Right ventricle myocardium superior (tissue), 1 donor: Measurements from ENCODE around the gene FBXW12. TPM values are rescaled to one million over a fixed set of nuclear protein-coding genes. Genes with fewer than 3 reads are reported as not detected.
"Not testable (repeated sequence)": the region's sequence is repeated elsewhere in the genome, so short reads cannot be mapped to it uniquely, and the experiment has no call there.

Source experiments
- ATAC-seq: fragments of 200-7000 bp; cut with Tn5 transposase; one replicate; pipeline ENCODE4 v1.9.1; 2020; ENCODE audit warnings: mild to moderate bottlenecking; ENCODE audit not compliant: poor library complexity
- DNase-seq: peaks from one replicate; pipeline ENCODE4 v3.0.0-alpha.2; 2020
- intact Hi-C: fragments of 100-400 bp; cut with DNase I; formaldehyde crosslinking; loops from one replicate; pipeline ENCODE4 v1.11.2; 2022
- total RNA-seq: library from RNA; stranded (reverse); fragmentation: NEBNext Ultra II Directional; extraction: Animal tissue kit (Norgen Biotek cat#: 25700); gene quantifications from one replicate; pipeline ENCODE4 v1.2.1, GENCODE V29; 2021
- donor health status: DM: no; HTN: yes; CAD: no; lungs with severe emphysema.

FBXW12 gene
- total RNA-seq, 1 donor from 2014 or later, result not detected

DNA sequence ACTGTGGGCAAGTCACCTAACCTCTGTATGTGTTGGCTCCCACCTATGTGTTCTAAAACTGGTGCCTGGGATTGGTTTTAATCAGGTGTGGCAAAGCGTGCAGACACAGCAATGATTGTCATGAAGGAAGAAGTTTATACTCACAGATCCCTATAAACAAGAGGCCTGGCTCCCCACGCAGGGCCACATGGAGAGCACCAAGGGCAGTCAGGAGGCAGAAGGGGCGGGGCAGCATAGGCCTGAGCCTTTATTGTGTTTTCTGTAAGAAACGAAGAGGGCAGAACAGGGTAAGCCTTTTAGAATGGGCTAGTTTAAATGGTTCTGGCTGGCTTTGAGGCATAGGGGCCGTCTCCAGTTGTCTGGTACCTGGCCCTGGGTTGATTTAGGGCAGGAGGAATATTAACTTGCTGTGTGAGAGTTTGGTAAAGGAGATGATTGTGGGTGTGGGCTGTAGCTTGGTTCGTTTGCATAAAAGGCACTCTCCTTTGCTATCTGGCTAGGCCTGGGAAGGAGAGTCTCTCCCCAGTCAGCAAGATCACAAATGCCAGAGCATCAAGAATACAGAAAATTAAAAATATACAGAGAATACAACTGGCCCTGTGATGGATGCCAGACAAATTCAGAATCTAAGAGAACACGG, 2.2 kb upstream of the FBXW12 start:
- intact Hi-C loops, result no loop called here
- ATAC-seq (no peak), DNase-seq (no peak)

DNA sequence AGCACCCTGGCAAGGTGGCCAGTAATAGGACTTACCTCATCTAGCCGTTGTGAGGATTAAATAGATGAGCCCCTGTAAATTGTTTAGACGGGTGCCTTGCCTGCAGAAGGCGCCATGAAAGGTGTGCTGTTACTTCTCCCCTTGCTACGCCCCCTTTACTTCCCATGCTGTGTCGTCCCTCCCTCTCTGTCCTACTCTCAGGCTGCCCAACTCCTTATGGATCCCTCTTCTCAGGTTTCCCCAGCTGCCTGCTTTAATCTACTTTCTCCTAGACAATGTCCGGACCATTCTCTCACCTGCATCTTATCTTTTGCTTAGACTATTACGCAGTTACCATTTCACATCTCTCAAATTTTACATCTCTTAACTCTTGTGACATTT, 1.7 kb upstream of the FBXW12 start:
- DNase-seq (no peak), ATAC-seq (no peak)
- intact Hi-C loops, result no loop called here

DNA sequence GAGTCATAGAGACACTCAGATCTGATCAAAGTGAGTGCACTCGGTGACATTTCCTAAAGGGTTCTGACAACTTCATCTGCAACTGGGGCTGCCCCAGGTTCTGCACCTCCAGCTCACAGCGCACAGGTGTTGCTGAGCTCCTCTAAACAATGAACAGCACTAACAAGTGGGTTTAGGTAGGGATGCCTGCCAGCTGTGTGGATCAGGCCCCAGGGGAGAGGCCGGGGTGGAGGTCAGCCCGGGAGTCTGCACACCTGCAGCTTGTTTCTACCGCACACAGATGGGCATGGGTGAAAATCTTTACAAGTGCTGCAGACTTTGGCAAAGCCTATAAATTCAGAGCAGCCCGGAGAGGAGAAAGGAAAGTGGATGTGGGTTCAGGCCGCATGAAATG, 355 bp downstream of the FBXW12 start:
- DNase-seq, result no peak
- no peak for ATAC-seq
- intact Hi-C loops, result no loop called here

- no peak for ATAC-seq
- no peak for DNase-seq
- intact Hi-C loops, result no loop called here
These were observed 930 bp downstream of the FBXW12 start for GRCh38 chr3:48372862-48373435.

- no peak for DNase-seq
- no peak for ATAC-seq
- intact Hi-C loops, result no loop called here
These were observed 15.6 kb downstream of the FBXW12 start for GRCh38 chr3:48387634-48388033.

- ATAC-seq, result no peak
- DNase-seq, result no peak
- intact Hi-C loops, result no loop called here
These were observed 16.9 kb downstream of the FBXW12 start for GRCh38 chr3:48388966-48389365.

GRCh38 chr3:48394391-48394790, 22.4 kb downstream of the FBXW12 start:
- intact Hi-C loops, result no loop called here
- no peak for DNase-seq
- no peak for ATAC-seq

DNA sequence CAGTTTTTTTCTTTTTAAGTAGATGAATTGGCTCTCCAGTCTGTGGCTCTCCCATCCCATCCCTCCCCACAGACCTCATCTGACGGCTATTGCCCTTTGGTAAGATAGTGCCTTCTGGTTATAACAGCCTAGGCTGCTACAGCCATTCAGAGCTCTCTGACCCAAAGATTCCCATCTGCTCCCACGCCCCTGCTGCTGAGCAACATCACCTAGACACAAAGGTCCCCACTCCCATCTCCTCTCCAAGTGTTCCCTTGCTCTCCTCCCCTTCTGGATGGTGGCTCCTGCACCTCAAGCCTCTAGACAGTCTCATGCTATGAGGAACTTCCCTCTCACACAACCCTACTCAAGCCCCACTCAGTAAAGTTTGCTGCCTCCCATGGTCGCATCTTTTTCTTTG, 23.7 kb downstream of the FBXW12 start:
- DNase-seq (no peak), ATAC-seq (no peak)
- intact Hi-C loops, result no loop called here

DNA sequence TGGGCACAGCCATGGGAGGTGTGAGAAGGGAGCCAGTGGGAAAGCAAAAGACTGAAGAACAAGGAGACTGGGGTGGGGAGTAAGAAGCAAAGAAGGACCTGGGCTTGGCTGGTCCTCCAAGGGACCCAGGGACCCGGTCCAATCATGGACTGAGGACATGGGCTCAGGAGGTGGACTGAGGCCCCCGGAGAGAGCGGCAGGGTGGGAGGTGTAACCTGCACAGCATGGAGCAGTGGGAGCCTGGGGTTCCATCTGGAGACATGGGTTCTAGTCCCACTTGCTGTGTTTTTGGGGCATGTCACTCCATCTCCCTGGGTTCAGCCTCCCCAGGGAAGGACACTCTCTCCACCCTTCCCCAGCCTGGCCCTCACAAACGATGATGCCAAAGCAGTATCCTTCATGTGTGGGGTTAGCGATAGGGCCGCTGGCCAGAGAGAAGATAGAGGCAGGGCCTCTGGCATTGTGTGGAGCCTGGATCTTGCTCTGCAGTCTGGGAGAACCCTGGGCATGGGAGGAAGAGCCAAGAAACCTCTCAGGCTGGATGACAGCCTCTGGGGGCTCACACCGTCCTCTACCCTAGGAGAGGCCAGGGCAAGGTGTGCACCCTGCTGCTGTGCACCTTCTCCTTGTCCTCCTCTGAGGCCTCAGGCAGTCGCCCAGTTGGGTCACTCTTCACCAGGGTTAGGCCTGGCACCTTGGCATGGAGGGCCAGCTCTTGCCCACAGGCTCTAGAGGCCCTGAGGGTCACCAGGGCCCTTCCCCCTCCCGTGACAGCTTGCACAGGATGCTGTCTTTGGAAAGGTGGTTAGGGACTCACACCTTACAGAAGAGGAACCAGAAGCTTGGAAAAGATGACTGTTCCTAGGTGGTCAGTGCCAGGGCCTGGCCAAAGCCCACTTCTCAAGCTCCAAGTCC, 26.0 kb downstream of the FBXW12 start:
- ATAC-seq, result no peak
- intact Hi-C loops, result no loop called here
- DNase-seq, result no peak

DNA sequence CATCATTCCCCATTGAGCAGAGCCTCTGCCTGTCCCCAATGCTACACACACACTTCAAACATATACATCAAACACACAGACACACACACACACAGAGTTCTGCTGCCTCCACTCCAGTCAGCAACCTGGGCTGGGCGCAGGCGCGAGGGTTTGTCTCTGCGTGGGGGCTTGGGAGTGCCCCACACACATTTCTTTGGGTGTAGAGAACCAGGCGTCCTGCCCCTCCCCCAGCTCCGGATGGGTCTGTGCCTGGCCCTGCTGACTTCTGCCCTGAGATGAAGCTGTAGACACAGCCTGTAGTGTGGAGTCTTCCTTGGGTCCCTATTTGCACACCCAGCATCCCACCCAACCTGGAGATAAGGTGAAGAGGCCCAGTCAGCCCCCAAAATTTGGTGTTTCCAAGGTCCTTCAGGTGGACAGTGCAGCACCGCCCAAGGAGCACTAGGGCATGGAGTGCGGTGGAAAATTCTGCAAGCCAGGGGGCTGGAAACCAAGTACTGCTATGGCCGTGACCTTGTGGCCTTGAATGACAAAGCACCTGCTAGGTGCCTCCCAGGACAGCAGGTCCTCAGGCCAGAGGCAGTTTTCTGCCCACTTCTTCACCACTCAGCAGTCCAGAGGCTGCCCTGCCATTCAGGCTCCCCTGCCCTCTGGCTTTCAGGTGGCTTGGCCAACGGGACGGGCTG, 26.8 kb downstream of the FBXW12 start:
- DNase-seq (no peak), ATAC-seq (no peak)
- intact Hi-C loops, result no loop called here

DNA sequence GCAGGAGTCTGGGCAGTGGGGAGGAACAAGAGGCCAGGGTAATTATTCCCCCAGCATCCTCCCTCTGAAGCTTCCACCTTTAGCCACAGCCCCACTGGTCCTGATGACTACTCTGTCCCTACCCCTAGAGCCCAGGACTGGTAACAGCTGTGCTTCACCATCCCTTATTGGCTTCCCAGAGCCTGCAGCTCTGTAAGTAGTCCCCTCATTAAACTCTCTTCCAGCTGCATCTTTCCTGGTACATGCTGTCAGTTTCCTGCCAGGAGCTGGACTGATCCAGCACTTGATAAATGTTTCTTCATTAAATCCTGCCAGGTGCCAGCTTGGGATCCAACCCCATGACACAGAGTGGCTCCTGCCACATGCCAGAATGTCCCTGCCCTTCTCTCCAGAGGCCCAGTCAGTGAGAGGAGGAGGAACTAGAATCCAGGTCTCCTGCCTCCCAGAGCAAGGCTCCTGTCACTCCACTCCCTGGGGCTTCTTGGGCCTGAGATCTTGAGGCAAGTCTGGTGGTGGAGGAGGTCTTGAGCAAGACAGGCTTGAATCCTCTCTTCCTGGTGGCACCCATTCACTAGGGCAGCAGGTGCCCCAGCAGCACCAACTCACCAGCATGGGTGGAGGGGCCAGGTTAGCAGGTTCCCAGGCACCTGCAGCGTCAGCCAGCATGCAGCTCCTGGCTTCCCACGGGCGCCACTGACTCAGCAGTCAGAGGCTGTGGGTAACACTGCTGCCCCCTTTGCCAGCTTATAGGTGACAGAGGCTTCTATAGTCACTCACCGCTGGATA, 27.6 kb downstream of the FBXW12 start:
- DNase-seq, result no peak
- intact Hi-C loops, result loop anchor here (2.0 to 5.0 kb wide), 2 partner anchors 37 to 148 kb away; no protein-coding TSS in a partner anchor
- no peak for ATAC-seq

DNA sequence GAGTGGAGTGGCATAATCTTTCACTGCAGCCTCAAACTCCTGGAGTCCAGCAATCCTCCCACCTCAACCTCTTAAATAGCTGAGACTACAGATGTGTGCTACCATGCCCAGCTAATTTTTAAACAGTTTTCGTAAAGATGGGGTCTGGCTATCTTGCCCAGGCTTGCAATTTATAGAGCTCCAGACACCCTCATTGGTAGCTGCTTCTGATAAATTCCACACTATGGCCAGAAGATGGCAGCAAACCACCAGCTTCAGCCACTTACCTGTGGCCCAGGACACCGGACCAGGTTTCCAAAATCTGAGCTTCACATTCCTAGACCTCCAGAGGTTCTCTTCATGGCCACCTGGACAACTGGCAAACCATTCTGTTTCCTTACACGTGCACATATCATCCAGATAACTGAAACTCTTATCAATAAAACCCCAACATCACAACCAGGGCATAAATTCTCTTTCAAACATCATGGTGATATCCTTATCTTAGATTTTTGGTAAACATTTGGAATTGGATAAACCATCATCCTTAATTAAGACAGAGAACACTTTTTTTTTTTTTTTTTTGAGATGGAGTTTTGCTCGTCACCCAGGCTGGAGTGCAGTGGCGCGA, 28.9 kb downstream of the FBXW12 start:
- intact Hi-C loops, result loop anchor here (2.0 to 5.0 kb wide), 2 partner anchors 36 to 146 kb away; no protein-coding TSS in a partner anchor
- peak; percentile 77 for ATAC-seq
- no peak for DNase-seq

- intact Hi-C loops, result loop anchor here (2.0 to 5.0 kb wide), 2 partner anchors 35 to 146 kb away; no protein-coding TSS in a partner anchor
- not testable (repeated sequence) for DNase-seq, ATAC-seq
These were observed 29.4 kb downstream of the FBXW12 start for GRCh38 chr3:48401434-48401901.

GRCh38 chr3:48402281-48402732, 30.3 kb downstream of the FBXW12 start:
- peak; percentile 50 for ATAC-seq
- intact Hi-C loops, result loop anchor here (5.0 kb wide), 1 partner anchor 145 kb away; no protein-coding TSS in a partner anchor
- peak; percentile 82 for DNase-seq

DNA sequence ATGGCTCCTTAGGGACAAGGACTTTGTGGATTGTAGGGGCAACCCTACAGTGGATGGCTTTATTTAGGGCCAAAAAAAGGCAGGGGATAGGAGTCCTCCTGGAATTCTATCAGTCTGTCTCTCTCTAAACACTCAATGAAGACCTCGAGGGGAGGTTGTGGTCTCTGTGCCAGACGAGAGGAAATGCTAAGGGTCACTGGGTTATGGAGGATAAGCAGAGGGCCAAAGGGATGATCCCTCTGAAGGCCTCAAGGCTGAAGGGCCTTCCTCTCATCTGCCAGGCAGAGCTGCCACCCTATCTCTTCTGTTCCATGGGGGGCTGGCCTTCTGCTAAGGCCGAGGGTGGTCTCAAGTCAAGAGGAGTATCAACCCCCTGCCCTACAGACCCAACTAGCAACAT, 30.9 kb downstream of the FBXW12 start:
- ATAC-seq (no peak), DNase-seq (no peak)
- intact Hi-C loops, result loop anchor here (5.0 kb wide), 1 partner anchor 144 kb away; no protein-coding TSS in a partner anchor

- DNase-seq (no peak), ATAC-seq (no peak)
- intact Hi-C loops, result loop anchor here (5.0 kb wide), 1 partner anchor 144 kb away; no protein-coding TSS in a partner anchor
These were observed 31.8 kb downstream of the FBXW12 start for GRCh38 chr3:48403533-48404439.
